A549 (cell line): ENCODE results near the gene CXCL1. TPM values are rescaled to one million over a fixed set of nuclear protein-coding genes. Genes with fewer than 3 reads are reported as not detected.
A peak's percentile ranks its signal among the peaks of the same experiment; 100 is the strongest.

Experiments used
- ATAC-seq, 2 experiments: fragments of 200-7000 bp in 1 of 2; fragments of >200 bp in 1 of 2; cut with Nextera tagmentation in 1 of 2; cut with Tn5 transposase in 1 of 2; 3 replicates each; pipeline versions ENCODE4 v1.8.0 to v1.9.1; 2018 to 2020; ENCODE audit warnings: mild to moderate bottlenecking in 1 of 2, moderate library complexity in 1 of 2
- CTCF ChIA-PET: fragments of 300-600 bp; sonication (Branson Sonifier 250); formaldehyde crosslinking; extraction: SDS; loops from one replicate; lab custom pipeline; 2021; ENCODE audit warnings: antibody characterized with exemption, inconsistent platforms; lab: Yijun Ruan, JAX
- POLR2A ChIA-PET: fragments of 350-600 bp; formaldehyde crosslinking; extraction: SDS; loops from one replicate; lab custom pipeline; 2021; ENCODE audit warnings: antibody characterized with exemption, inconsistent platforms; lab: Yijun Ruan, JAX
- DNase-seq, 2 experiments: peaks; one replicate each; pipeline versions ENCODE4 v3.0.0 to v3.0.0-alpha.2; 2011 to 2016; ENCODE audit warnings: low read depth in 1 of 2, low spot score in 1 of 2
- FAIRE-seq: peaks from 2 replicates; lab custom pipeline; 2011; peaks lifted over from hg19 to GRCh38; lab: Jason Lieb, UNC
- H3K27ac ChIP-seq, 2 experiments: fragments of >200 bp; sonication (Bioruptor Twin); formaldehyde crosslinking; 3 replicates each; pipeline ENCODE4 v1.5.1; 2016 to 2017
- H3K4me1 ChIP-seq: fragments of >200 bp; sonication (Bioruptor Twin); formaldehyde crosslinking; 3 replicates; pipeline ENCODE4 v1.6.1; 2016
- H3K4me2 ChIP-seq: fragments of >200 bp; sonication (Bioruptor Twin); formaldehyde crosslinking; 3 replicates; pipeline ENCODE4 v1.6.1; 2016
- H3K4me3 ChIP-seq: fragments of >200 bp; sonication (Bioruptor Twin); formaldehyde crosslinking; 3 replicates; pipeline ENCODE4 v1.5.1; 2016
- H3K9me3 ChIP-seq: fragments of >200 bp; sonication (Bioruptor Twin); formaldehyde crosslinking; 3 replicates; pipeline ENCODE4 v1.6.1; 2016
- CBX2 ChIP-seq: fragments of 200-600 bp; sonication (generic); IDR thresholded peaks from 2 replicates; pipeline ENCODE4 v1.6.1; 2016; ENCODE audit warnings: low read depth, mild to moderate bottlenecking, borderline replicate concordance
- CBX8 ChIP-seq: fragments of 200-600 bp; sonication (generic); IDR thresholded peaks from 2 replicates; pipeline ENCODE4 v1.6.1; 2016
- CEBPB ChIP-seq, 2 experiments: fragments of >200 bp in 1 of 2; sonication (Bioruptor Twin) in 1 of 2; formaldehyde crosslinking in 1 of 2; IDR thresholded peaks; 2 replicates each; pipeline ENCODE4 v1.6.1; 2012 to 2016
- EHMT2 ChIP-seq: fragments of 200-600 bp; sonication (generic); IDR thresholded peaks from 2 replicates; pipeline ENCODE4 v1.6.1; 2016; ENCODE audit warnings: antibody characterized with exemption, low read depth, mild to moderate bottlenecking, moderate library complexity
- EP300 ChIP-seq, 2 experiments: fragments of >200 bp; sonication (Bioruptor Twin); formaldehyde crosslinking; IDR thresholded peaks; 2 replicates in 1 of 2; 3 replicates in 1 of 2; pipeline ENCODE4 v1.6.1; 2016 to 2017
- ESRRA ChIP-seq: fragments of 150-350 bp; IDR thresholded peaks from 2 replicates; pipeline ENCODE4 v1.6.1; 2014; ENCODE audit warnings: mild to moderate bottlenecking, low read length, borderline replicate concordance
- FOSL2 ChIP-seq, 2 experiments: fragments of 450-650 bp in 1 of 2; fragments of >200 bp in 1 of 2; sonication (Bioruptor Twin) in 1 of 2; formaldehyde crosslinking; IDR thresholded peaks; 2 replicates each; pipeline versions ENCODE4 v1.5.0 to v1.6.1; 2016 to 2020; ENCODE audit warnings: mild to moderate bottlenecking in 1 of 2, moderate library complexity in 1 of 2
- FOXS1 ChIP-seq: fragments of 250-450 bp; sonication (Bioruptor Pico); IDR thresholded peaks from 2 replicates; pipeline ENCODE4 v1.5.0; 2020; ENCODE audit warnings: mild to moderate bottlenecking, moderate library complexity
- HDAC2 ChIP-seq: fragments of 200-600 bp; sonication (generic); IDR thresholded peaks from 2 replicates; pipeline ENCODE4 v1.6.1; 2016
- HEYL ChIP-seq: fragments of 250-450 bp; sonication (Bioruptor Pico); IDR thresholded peaks from 2 replicates; pipeline ENCODE4 v1.8.0; 2021; ENCODE audit warnings: mild to moderate bottlenecking, moderate library complexity
- HOXB13 ChIP-seq: fragments of 250-450 bp; sonication (Bioruptor Pico); IDR thresholded peaks from 2 replicates; pipeline ENCODE4 v1.5.0; 2020; ENCODE audit warnings: low read depth, mild to moderate bottlenecking, moderate library complexity
- KDM1A ChIP-seq: fragments of 200-600 bp; sonication (generic); IDR thresholded peaks from 2 replicates; pipeline ENCODE4 v1.6.1; 2016; ENCODE audit warnings: low read depth, mild to moderate bottlenecking
- KDM5A ChIP-seq: fragments of 200-600 bp; sonication (generic); IDR thresholded peaks from 2 replicates; pipeline ENCODE4 v1.6.1; 2016; ENCODE audit warnings: antibody characterized with exemption, mild to moderate bottlenecking
- MYC ChIP-seq: IDR thresholded peaks from 2 replicates; pipeline ENCODE4 v1.6.1; 2012; ENCODE audit warnings: mild to moderate bottlenecking, inconsistent platforms, low read length, improper control_type of control experiment, borderline replicate concordance
- NPAS2 ChIP-seq: fragments of 250-450 bp; sonication (Bioruptor Pico); IDR thresholded peaks from 2 replicates; pipeline ENCODE4 v1.8.0; 2022; ENCODE audit warnings: mild to moderate bottlenecking, moderate library complexity, borderline replicate concordance
- NR3C1 ChIP-seq: fragments of >200 bp; sonication (Bioruptor Twin); formaldehyde crosslinking; IDR thresholded peaks from 3 replicates; pipeline ENCODE4 v1.6.1; 2017
- SREBF2 ChIP-seq: fragments of 450-650 bp; IDR thresholded peaks from 2 replicates; pipeline ENCODE4 v1.6.1; 2014; ENCODE audit warnings: mild to moderate bottlenecking, moderate library complexity
- ZC3H11A ChIP-seq: fragments of 450-650 bp; IDR thresholded peaks from 2 replicates; pipeline ENCODE4 v1.6.1; 2014; ENCODE audit warnings: antibody characterized with exemption, mild to moderate bottlenecking
- ZFP36 ChIP-seq: fragments of 450-650 bp; IDR thresholded peaks from 2 replicates; pipeline ENCODE4 v1.6.1; 2014; ENCODE audit warnings: borderline replicate concordance; ENCODE audit not compliant: partially characterized antibody
- WGBS: methylation state at CpG from one replicate; pipeline ENCODE4 v1.1.6; 2017; ENCODE audit errors: missing lambda C conversion rate; 5-methylcytosine and 5-hydroxymethylcytosine counted together
- polyA plus RNA-seq, 4 experiments: library from polyadenylated mRNA; depleted of rRNA in 3 of 4; stranded (reverse); fragments of >200 nt; fragmentation: RNase III in 1 of 4; extraction: RNeasy Plus Mini Kit Qiagen cat#74134 plus additional on column Dnase treatment in 1 of 4; gene quantifications; 2 replicates in 3 of 4; 3 replicates in 1 of 4; pipeline ENCODE4 v1.2.3, GENCODE V29; 2011 to 2017
- TF ChIP-seq, protein P1 (sequence below): IDR thresholded peaks from 2 replicates; pipeline ENCODE4 v1.6.1; 2012
- TF ChIP-seq, protein P2 (sequence below): IDR thresholded peaks from 2 replicates; pipeline ENCODE4 v1.6.1; 2012; ENCODE audit warnings: low read depth, borderline replicate concordance
- TF ChIP-seq, protein P3 (sequence below): IDR thresholded peaks from 2 replicates; pipeline ENCODE4 v1.6.1; 2012

Gene CXCL1
- polyA plus RNA-seq, 2 of the 4 experiments (the other 2 are of a cell fraction): 14.9 to 20.0 TPM

DNA sequence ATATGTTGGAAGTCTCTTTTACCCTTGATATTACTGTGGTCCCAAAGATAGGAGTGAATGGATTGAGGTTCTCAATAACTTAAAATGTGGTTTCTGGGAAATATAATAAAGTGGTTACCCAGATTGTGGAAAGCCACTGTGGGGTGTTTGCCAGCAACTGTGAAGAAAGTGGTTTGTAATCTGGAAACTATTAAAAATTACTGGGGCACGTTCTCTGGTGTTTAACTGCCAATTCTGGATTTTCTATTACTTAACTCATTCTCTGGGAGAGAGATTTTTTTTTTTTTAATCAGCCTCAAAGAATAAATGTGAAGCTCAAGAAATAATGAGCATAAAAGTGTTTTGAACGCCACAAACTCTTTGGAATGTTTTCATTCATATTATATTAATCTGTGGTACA lies 37.6 kb upstream of the CXCL1 start:
- H3K27ac ChIP-seq: no peak overlapping the region
- ATAC-seq: no peak
- WGBS: 94% methylated on average over 2 of the region's 2 CpGs

DNA sequence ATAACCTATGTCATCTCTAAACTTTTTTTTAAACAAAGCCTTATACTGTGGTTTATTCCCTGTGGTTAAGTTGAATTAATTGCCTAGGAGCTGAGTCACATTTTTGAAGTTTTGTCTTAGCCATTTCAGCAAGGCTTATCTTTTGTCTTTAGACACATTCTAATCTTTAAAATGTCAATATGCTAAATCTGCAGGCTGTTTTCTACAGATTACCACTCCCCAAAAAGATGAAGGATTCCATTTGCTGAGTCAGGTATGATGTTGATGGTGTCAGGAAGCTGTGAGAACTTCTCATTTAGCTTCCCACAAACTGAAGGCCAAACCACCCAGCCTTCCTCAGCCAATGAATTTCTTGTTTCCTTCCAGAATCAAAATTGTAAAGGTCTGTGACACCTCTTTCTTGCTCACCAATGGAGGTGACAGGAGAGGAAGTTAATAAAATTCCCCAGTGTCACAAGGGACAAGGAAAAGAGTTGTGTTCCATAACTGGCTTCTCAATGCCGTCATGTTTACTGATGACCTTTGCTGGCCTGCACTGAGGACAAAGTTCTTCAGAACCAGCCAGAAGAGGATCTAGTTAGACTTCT lies 36.4 kb upstream of the CXCL1 start:
- ATAC-seq: no peak
- H3K4me1 ChIP-seq: no peaks in the 10 kb centered on the region
- no peak for TF ChIP-seq FOXS1
- TF ChIP-seq, protein P1, sequence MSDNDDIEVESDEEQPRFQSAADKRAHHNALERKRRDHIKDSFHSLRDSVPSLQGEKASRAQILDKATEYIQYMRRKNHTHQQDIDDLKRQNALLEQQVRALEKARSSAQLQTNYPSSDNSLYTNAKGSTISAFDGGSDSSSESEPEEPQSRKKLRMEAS: no peak
- TF ChIP-seq ZC3H11A: no peak
- TF ChIP-seq CBX2: no peak
- no peak for TF ChIP-seq EP300 (IDR thresholded peaks at IDR 0.05)
- no peaks in the 10 kb centered on the region for H3K9me3 ChIP-seq
- no peak overlapping the region for H3K27ac ChIP-seq
- no peak overlapping the region for H3K4me3 ChIP-seq
- no peak overlapping the region for H3K4me2 ChIP-seq
- POLR2A ChIA-PET: no interaction called here
- no peak for DNase-seq
- CTCF ChIA-PET: interaction anchor here (1.3 kb wide), 1 partner anchor 9 kb away, joined by 3 read pairs; no protein-coding TSS in a partner anchor
- no peak for FAIRE-seq
- 82% methylated on average over 1 of the region's 1 CpG for WGBS

More for the DNA sequence above, 37.6 kb upstream of the CXCL1 start:
- FAIRE-seq: no peak
- H3K4me2 ChIP-seq: no peak overlapping the region
- DNase-seq: no peak
- H3K4me1 ChIP-seq: no peaks in the 10 kb centered on the region
- CTCF ChIA-PET: no interaction called here
- POLR2A ChIA-PET: no interaction called here
- TF ChIP-seq FOSL2 (IDR thresholded peaks at IDR 0.05) (no peak), FOSL2 (CRISPR knock-in tag; IDR thresholded peaks at IDR 0.05) (no peak), EP300 (IDR thresholded peaks at IDR 0.05) (no peak), KDM5A (no peak), NPAS2 (no peak), SREBF2 (no peak), EHMT2 (no peak), HDAC2 (no peak), CBX8 (no peak), CEBPB (IDR thresholded peaks at IDR 0.05) (no peak), ESRRA (no peak), HOXB13 (CRISPR knock-in tag) (no peak), NR3C1 (no peak), ZFP36 (no peak), MYC (no peak), HEYL (CRISPR knock-in tag) (no peak), KDM1A (no peak)
- TF ChIP-seq, protein P2, sequence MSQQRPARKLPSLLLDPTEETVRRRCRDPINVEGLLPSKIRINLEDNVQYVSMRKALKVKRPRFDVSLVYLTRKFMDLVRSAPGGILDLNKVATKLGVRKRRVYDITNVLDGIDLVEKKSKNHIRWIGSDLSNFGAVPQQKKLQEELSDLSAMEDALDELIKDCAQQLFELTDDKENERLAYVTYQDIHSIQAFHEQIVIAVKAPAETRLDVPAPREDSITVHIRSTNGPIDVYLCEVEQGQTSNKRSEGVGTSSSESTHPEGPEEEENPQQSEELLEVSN: no peak
- TF ChIP-seq, protein P3, sequence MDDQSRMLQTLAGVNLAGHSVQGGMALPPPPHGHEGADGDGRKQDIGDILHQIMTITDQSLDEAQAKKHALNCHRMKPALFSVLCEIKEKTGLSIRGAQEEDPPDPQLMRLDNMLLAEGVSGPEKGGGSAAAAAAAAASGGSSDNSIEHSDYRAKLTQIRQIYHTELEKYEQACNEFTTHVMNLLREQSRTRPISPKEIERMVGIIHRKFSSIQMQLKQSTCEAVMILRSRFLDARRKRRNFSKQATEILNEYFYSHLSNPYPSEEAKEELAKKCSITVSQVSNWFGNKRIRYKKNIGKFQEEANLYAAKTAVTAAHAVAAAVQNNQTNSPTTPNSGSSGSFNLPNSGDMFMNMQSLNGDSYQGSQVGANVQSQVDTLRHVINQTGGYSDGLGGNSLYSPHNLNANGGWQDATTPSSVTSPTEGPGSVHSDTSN: no peak
- TF ChIP-seq, all 56 proteins: peak for 0
- Histone ChIP-seq H3K9me3 (no peaks in the 10 kb centered on the region), H3K4me3 (no peak overlapping the region)

DNA sequence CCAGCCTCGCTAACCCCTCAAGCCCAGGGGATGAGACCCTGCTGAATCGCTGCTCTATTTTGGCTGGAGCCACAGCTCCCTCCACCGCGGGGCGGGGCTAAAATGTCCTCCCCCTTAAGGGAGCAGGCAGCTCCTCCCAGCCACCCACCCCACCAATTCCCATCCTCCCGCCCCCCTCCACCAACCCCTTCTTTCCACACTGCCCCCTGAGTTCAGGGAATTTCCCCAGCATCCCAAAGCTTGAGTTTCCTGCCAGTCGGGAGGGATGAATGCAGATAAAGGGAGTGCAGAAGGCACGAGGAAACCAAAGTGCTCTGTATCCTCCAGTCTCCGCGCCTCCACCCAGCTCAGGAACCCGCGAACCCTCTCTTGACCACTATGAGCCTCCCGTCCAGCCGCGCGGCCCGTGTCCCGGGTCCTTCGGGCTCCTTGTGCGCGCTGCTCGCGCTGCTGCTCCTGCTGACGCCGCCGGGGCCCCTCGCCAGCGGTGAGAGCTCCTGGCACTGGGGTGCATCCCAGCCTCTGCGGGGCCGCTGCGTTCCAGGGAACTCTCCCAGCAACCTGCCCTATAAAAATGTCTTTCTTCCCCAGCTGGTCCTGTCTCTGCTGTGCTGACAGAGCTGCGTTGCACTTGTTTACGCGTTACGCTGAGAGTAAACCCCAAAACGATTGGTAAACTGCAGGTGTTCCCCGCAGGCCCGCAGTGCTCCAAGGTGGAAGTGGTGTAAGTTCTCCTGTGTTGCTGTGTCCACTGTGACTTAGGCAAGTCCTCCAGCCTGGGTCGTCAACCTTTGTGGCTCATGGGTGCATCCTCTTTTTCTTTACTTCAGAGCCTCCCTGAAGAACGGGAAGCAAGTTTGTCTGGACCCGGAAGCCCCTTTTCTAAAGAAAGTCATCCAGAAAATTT lies 32.6 kb upstream of the CXCL1 start, which contains the start of gene CXCL6:
TSS of gene CXCL6 (plus strand) at position 306 of the 907 bp plus-strand sequence. CDS start at position 379, 73 bp downstream.
- ATAC-seq (peak in 1 of 2 experiments; percentile 56; a peak in 1 of 6 replicates), DNase-seq (no peak), FAIRE-seq (no peak)
- Histone ChIP-seq H3K4me1 (no peaks in the 10 kb centered on the region), H3K27ac (peak within 1 kb of the TSS in 1 of 2 experiments; percentile 64; a peak in 2 of 6 replicates), H3K4me3 (peak within 1 kb of the TSS; percentile 18; the same call in 1 of the 3 replicates), H3K4me2 (peak within 1 kb of the TSS; percentile 53), H3K9me3 (no peaks in the 10 kb centered on the region)
- TF ChIP-seq, protein P2: no peak
- ChIA-PET POLR2A (no interaction called here), CTCF (no interaction called here)
- 58% methylated on average over 39 of the region's 41 CpGs for WGBS
